ENCODE data around the gene ZFYVE28.

ZFYVE28 gene

DNA sequence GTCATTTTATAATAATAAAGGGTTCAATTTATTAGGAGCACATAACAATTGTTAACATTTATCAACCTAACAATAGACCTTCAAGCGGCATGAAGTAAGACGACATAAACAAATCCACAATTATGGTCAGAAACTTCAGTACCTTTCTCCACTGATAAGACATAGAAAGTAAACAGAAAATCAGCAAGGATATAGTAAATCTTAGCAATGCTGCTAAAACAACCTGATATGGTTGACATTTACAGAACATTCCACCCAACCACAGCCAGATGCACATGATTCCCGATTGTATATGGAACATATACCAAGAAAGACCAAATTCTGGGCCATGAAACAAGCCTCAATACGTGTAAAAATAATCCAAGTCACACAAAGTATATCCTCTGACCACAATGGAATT is 71.3 kb downstream of the ZFYVE28 start:
- DNase-seq (ENCODE audit: low read depth in 1 of 2, low spot score in 1 of 2) = no peak
- in situ Hi-C loops (cut with HindIII; ENCODE audit: low pct_unique_long_range_greater_than_20kb, low sequenced_read_pairs) = no loop called here
- TF ChIP-seq JUND (IDR thresholded peaks at IDR 0.05; ENCODE audit: low read depth) = no peak

- DNase-seq (ENCODE audit: low read depth in 1 of 2, low spot score in 1 of 2) = no peak
- TF ChIP-seq JUND (IDR thresholded peaks at IDR 0.05; ENCODE audit: low read depth) = no peak
- in situ Hi-C loops (cut with HindIII; ENCODE audit: low pct_unique_long_range_greater_than_20kb, low sequenced_read_pairs) = no loop called here
These were observed 75.0 kb downstream of the ZFYVE28 start for GRCh38 chr4:2343476-2343875.

- in situ Hi-C loops (cut with HindIII; ENCODE audit: low pct_unique_long_range_greater_than_20kb, low sequenced_read_pairs) = no loop called here
- DNase-seq (ENCODE audit: low read depth in 1 of 2, low spot score in 1 of 2) = no peak
- no peak for TF ChIP-seq JUND (IDR thresholded peaks at IDR 0.05; ENCODE audit: low read depth)
These were observed 76.4 kb downstream of the ZFYVE28 start for GRCh38 chr4:2341911-2342652.

- in situ Hi-C loops (cut with HindIII; ENCODE audit: low pct_unique_long_range_greater_than_20kb, low sequenced_read_pairs) = no loop called here
- TF ChIP-seq JUND (IDR thresholded peaks at IDR 0.05; ENCODE audit: low read depth) = no peak
- DNase-seq (ENCODE audit: low read depth in 1 of 2, low spot score in 1 of 2) = no peak
These were observed 77.1 kb downstream of the ZFYVE28 start for GRCh38 chr4:2341261-2341841.

DNA sequence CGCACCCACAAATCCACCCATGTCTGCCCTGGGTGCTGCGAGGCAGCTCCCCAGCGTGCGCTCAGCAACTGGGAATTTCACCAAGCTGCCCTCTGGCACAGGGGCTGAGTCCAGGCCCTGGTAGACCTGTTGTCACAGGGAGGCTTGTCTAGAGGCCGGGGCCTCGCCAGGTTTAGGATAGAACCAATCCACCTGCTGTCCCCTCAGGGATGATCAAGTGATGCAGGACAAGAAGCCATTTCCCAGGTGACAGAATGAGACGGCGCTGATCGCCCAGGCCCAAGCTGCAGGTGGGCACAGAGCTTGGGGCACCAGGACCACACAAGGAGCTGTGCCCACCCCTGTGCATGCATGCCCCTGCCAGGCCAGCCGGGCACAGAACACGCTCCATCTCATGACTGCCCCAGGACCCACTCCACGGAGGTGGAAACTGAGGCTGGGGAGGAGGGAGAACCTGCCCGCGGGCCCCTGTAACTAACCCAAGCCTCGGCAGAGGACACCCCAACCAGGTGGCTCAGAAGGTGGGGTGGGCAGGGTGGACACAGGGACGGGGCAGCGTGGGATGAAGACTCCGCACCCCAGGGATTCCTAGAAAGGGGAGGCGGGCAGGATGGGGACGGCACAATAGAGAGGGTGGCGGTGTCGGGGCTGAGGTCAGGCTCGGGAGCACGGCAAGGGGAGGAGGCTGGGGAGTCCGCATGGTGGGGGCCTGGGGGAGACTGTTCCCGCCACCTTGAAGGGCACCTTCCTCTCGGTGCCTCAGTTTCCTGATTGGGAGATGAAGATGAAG is 78.0 kb downstream of the ZFYVE28 start:
- TF ChIP-seq JUND (IDR thresholded peaks at IDR 0.05; ENCODE audit: low read depth) = no peak
- in situ Hi-C loops (cut with HindIII; ENCODE audit: low pct_unique_long_range_greater_than_20kb, low sequenced_read_pairs) = no loop called here
- no peak for DNase-seq (ENCODE audit: low read depth in 1 of 2, low spot score in 1 of 2)

DNA sequence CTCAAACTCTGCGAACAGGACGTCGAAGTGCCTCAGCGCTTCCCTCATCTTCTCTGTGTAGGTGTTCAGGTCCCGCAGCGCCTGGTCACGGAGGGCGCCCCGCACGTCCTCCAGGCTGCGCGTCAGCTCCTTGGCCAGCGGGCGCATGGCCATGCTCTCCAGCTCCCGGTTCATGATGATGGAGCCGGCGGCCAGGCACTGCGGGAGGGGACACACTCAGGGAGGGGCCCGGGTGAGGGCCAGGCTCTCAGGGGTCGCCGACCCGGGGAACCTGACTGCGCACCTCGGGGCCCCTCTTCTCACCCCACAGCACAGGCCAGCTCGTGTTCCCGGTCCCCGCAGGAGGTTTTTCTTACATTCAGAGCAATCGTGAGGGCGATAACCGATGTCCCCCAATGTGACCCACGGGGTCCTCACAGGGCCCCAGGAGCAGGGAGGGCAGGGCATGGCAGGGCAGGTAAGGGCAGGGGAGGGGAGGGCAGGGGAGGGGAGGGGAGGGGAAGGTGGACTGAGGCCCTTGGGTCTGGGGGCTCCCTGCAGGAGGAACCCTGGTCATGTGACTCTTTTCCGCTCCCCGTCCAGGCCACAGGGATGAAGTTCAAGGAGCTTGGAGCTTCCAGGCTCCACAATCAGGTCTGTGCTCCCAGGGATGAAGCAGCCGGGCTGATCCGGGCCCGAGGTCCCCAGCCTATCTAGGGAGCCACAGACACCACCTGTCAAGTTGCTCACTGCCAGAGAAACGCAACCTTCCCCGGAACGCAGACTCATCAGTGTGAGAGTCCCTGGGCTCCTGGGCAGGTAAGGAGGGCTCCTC is 78.8 kb downstream of the ZFYVE28 start:
- in situ Hi-C loops (cut with HindIII; ENCODE audit: low pct_unique_long_range_greater_than_20kb, low sequenced_read_pairs) = no loop called here

GRCh38 chr4:2338754-2339457 is 79.5 kb downstream of the ZFYVE28 start:
- in situ Hi-C loops (cut with HindIII; ENCODE audit: low pct_unique_long_range_greater_than_20kb, low sequenced_read_pairs) = no loop called here
- TF ChIP-seq JUND (IDR thresholded peaks at IDR 0.05; ENCODE audit: low read depth) = no peak
- DNase-seq (ENCODE audit: low read depth in 1 of 2, low spot score in 1 of 2) = no peak

More for the DNA sequence above, 78.8 kb downstream of the ZFYVE28 start:
- no peak for DNase-seq (ENCODE audit: low read depth in 1 of 2, low spot score in 1 of 2)
- TF ChIP-seq JUND (IDR thresholded peaks at IDR 0.05; ENCODE audit: low read depth) = no peak

- in situ Hi-C loops (cut with HindIII; ENCODE audit: low pct_unique_long_range_greater_than_20kb, low sequenced_read_pairs) = no loop called here
- TF ChIP-seq JUND (IDR thresholded peaks at IDR 0.05; ENCODE audit: low read depth) = no peak
- no peak for DNase-seq (ENCODE audit: low read depth in 1 of 2, low spot score in 1 of 2)
These were observed 80.5 kb downstream of the ZFYVE28 start for GRCh38 chr4:2337896-2338295.

DNA sequence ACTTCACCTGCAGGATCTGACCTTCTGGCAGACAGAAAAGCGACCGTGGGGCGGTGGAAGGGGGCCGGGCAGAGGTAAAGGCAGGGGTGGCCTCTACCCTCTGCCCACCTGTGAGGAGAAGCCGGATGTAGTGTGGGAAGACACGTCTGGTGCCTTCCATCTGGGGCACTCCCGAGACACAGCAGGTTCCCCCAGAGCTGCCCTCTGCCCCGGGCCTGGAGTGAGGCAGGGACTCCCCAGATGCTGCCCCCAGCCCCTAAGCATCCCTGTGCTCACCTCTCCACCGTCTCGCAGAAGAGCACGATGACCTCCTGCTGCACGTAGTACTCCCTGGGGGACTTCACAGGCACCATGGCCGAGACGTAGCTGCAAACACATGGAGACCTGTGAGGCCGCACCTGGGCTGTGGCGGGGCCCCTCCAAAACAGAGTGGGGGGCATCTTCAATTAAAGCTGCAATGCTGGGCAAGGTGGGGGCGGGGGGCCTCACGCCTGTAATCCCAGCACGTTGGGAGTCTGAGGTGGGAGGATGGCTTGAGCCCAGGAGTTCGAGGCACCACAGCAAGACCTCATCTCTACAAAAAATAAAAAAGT is 81.2 kb downstream of the ZFYVE28 start:
- in situ Hi-C loops (cut with HindIII; ENCODE audit: low pct_unique_long_range_greater_than_20kb, low sequenced_read_pairs) = no loop called here
- TF ChIP-seq JUND (IDR thresholded peaks at IDR 0.05; ENCODE audit: low read depth) = no peak
- no peak for DNase-seq (ENCODE audit: low read depth in 1 of 2, low spot score in 1 of 2)

DNA sequence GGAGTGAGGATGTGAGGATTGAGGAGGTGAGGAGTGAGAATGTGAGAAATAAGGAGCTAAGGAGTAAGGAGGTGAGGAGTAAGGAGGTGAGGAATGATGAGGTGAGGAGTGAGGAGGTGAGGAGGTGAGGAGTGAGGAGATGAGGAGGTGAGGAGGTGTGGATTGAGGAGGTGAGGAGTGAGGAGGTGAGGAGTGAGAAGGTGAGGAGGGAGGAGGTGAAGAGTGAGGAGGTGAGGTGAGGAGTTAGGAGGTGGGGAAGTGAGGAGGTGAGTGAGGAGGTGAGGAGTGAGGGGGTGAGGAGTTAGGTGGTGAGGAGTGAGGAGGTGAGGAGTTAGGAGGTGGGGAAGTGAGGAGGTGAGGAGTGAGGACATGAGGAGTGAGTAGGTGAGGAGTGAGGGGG is 81.8 kb downstream of the ZFYVE28 start:
- no peak for DNase-seq (ENCODE audit: low read depth in 1 of 2, low spot score in 1 of 2)
- no peak for TF ChIP-seq JUND (IDR thresholded peaks at IDR 0.05; ENCODE audit: low read depth)
- in situ Hi-C loops (cut with HindIII; ENCODE audit: low pct_unique_long_range_greater_than_20kb, low sequenced_read_pairs) = no loop called here

GRCh38 chr4:2335729-2336101 is 82.7 kb downstream of the ZFYVE28 start:
- in situ Hi-C loops (cut with HindIII; ENCODE audit: low pct_unique_long_range_greater_than_20kb, low sequenced_read_pairs) = no loop called here
- no peak for DNase-seq (ENCODE audit: low read depth in 1 of 2, low spot score in 1 of 2)

More at GRCh38 chr4:2335729-2336101, 82.7 kb downstream of the ZFYVE28 start:
- no peak for TF ChIP-seq JUND (IDR thresholded peaks at IDR 0.05; ENCODE audit: low read depth)

Data from T47D (cell line).